ENCODE data around the gene TP63.
A peak's percentile ranks its signal among the peaks of the same experiment; 100 is the strongest.

Gene TP63

DNA sequence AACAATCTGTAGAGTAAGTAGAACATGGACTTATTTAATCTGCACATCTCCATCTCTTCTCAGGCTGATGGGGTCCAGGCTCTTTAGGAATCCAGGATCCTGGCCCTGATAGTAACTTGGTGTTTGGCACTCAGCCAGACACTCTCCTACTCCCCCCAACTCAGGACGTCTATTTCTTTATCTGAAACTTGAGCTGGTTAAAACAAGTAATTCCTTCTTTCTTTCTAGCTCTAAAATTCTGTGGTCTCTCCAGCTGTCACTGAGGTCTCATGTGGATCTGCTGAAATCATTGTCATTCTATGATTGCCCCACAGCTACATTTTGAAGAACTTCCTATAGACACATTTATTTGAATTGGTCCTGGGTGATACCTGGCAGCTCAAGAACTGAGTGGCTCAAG is 59.0 kb downstream of the TP63 start:
- no peak for FAIRE-seq
- DNase-seq (ENCODE audit: insufficient read length, low spot score), result no peak
- TF ChIP-seq PAX5 (IDR thresholded peaks at IDR 0.05; ENCODE audit: insufficient read depth, low read length, severe bottlenecking) (no peak), TAF1 (IDR thresholded peaks at IDR 0.05; ENCODE audit: low read depth, low read length) (no peak), POU2F2 (IDR thresholded peaks at IDR 0.05; ENCODE audit: low read depth, low read length) (no peak), SPI1 (IDR thresholded peaks at IDR 0.05; ENCODE audit: low read depth, low read length) (no peak), POLR2A (IDR thresholded peaks at IDR 0.05; ENCODE audit: low read depth, low read length) (no peak), POLR2AphosphoS5 (IDR thresholded peaks at IDR 0.05; ENCODE audit: low read depth, low read length) (no peak)

DNA sequence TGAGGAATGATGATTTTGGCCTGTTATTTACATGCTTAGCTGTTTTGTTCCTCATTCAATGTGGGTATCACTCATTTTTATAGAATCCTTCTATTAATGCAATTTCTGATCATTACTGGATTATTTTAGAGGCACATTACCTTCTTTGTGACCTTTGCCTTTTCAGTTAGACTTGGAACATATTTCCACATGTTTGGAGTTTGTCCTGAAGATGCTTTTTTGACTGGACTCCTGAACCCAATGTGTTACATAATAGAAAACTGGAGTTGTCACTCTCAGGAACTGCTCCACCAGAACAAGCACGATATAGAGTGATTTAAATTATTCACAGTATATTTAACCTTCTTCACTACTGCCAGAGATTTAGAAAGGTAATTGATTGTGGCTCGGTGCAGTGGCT is 59.5 kb downstream of the TP63 start:
- no peak for TF ChIP-seq TAF1 (IDR thresholded peaks at IDR 0.05; ENCODE audit: low read depth, low read length)
- TF ChIP-seq POU2F2 (IDR thresholded peaks at IDR 0.05; ENCODE audit: low read depth, low read length), result no peak
- no peak for TF ChIP-seq SPI1 (IDR thresholded peaks at IDR 0.05; ENCODE audit: low read depth, low read length)
- TF ChIP-seq POLR2A (IDR thresholded peaks at IDR 0.05; ENCODE audit: low read depth, low read length), result no peak
- no peak for TF ChIP-seq PAX5 (IDR thresholded peaks at IDR 0.05; ENCODE audit: insufficient read depth, low read length, severe bottlenecking)
- TF ChIP-seq POLR2AphosphoS5 (IDR thresholded peaks at IDR 0.05; ENCODE audit: low read depth, low read length), result no peak
- FAIRE-seq (no peak), DNase-seq (ENCODE audit: insufficient read length, low spot score) (no peak)

DNA sequence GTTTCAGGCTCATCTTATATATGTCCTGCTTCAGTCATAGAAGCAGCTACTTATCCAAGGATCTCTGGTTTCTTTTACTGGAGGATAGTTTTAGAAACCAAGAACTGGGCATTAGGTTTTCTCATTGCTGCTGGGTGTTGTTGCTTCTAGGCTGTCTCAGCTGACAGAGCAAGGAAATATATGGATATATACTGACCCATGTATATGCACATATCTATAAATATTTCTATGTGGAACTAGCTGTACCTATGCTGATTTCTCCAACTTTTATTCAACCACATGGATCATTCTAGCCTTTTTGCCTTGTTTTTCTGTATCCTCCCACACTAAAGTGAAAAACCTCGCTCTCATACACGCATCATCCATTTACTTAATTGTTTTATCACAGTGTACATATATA is 64.2 kb downstream of the TP63 start:
- FAIRE-seq (no peak), DNase-seq (ENCODE audit: insufficient read length, low spot score) (no peak)
- TF ChIP-seq TAF1 (IDR thresholded peaks at IDR 0.05; ENCODE audit: low read depth, low read length), result no peak
- no peak for TF ChIP-seq PAX5 (IDR thresholded peaks at IDR 0.05; ENCODE audit: insufficient read depth, low read length, severe bottlenecking)
- TF ChIP-seq POU2F2 (IDR thresholded peaks at IDR 0.05; ENCODE audit: low read depth, low read length), result no peak
- no peak for TF ChIP-seq POLR2A (IDR thresholded peaks at IDR 0.05; ENCODE audit: low read depth, low read length)
- TF ChIP-seq POLR2AphosphoS5 (IDR thresholded peaks at IDR 0.05; ENCODE audit: low read depth, low read length), result no peak
- TF ChIP-seq SPI1 (IDR thresholded peaks at IDR 0.05; ENCODE audit: low read depth, low read length), result no peak

- DNase-seq (ENCODE audit: insufficient read length, low spot score) (no peak), FAIRE-seq (no peak)
- TF ChIP-seq POLR2A (IDR thresholded peaks at IDR 0.05; ENCODE audit: low read depth, low read length) (no peak), POLR2AphosphoS5 (IDR thresholded peaks at IDR 0.05; ENCODE audit: low read depth, low read length) (no peak), POU2F2 (IDR thresholded peaks at IDR 0.05; ENCODE audit: low read depth, low read length) (no peak), SPI1 (IDR thresholded peaks at IDR 0.05; ENCODE audit: low read depth, low read length) (no peak), PAX5 (IDR thresholded peaks at IDR 0.05; ENCODE audit: insufficient read depth, low read length, severe bottlenecking) (no peak), TAF1 (IDR thresholded peaks at IDR 0.05; ENCODE audit: low read depth, low read length) (no peak)
Measured at GRCh38 chr3:189698811-189699210, 67.6 kb downstream of the TP63 start.

- no peak for FAIRE-seq
Measured at GRCh38 chr3:189699885-189700284, 68.7 kb downstream of the TP63 start.

DNA sequence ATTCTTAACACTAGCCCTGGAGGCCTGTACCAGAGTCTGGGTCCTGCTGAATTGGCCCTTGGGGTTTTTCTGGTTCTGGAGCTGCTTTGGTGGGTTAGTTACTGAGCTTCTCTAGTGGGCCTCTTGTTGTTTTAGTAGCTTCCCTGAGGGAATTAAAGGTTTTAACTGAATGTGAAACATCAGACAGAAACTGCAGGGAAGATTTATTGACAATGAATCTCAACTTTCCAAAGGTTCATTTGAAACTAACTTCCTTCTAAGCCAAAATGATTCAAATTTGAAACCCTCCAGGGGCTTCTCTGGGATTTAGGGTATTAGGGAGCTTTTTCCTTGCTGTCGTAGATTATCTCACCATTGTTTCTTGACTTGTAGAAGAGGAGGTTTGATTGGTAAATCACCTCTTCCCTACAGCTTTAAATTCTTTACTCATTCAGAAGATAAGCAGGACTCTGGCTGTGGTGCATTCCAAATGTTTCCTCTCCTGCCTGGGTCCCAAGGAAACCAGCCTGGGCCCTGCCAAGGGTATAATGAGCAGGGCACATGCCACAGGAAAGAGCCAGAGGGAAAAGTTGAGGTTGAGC is 71.0 kb downstream of the TP63 start:
- TF ChIP-seq SPI1 (IDR thresholded peaks at IDR 0.05; ENCODE audit: low read depth, low read length) (no peak), POLR2AphosphoS5 (IDR thresholded peaks at IDR 0.05; ENCODE audit: low read depth, low read length) (no peak), POU2F2 (IDR thresholded peaks at IDR 0.05; ENCODE audit: low read depth, low read length) (no peak), PAX5 (IDR thresholded peaks at IDR 0.05; ENCODE audit: insufficient read depth, low read length, severe bottlenecking) (no peak), TAF1 (IDR thresholded peaks at IDR 0.05; ENCODE audit: low read depth, low read length) (no peak), POLR2A (IDR thresholded peaks at IDR 0.05; ENCODE audit: low read depth, low read length) (no peak)
- DNase-seq (ENCODE audit: insufficient read length, low spot score) (no peak), FAIRE-seq (no peak)

More at GRCh38 chr3:189699885-189700284, 68.7 kb downstream of the TP63 start:
- DNase-seq (ENCODE audit: insufficient read length, low spot score), result no peak
- TF ChIP-seq PAX5 (IDR thresholded peaks at IDR 0.05; ENCODE audit: insufficient read depth, low read length, severe bottlenecking) (no peak), POLR2AphosphoS5 (IDR thresholded peaks at IDR 0.05; ENCODE audit: low read depth, low read length) (no peak), POLR2A (IDR thresholded peaks at IDR 0.05; ENCODE audit: low read depth, low read length) (no peak), POU2F2 (IDR thresholded peaks at IDR 0.05; ENCODE audit: low read depth, low read length) (no peak), SPI1 (IDR thresholded peaks at IDR 0.05; ENCODE audit: low read depth, low read length) (no peak), TAF1 (IDR thresholded peaks at IDR 0.05; ENCODE audit: low read depth, low read length) (no peak)

DNA sequence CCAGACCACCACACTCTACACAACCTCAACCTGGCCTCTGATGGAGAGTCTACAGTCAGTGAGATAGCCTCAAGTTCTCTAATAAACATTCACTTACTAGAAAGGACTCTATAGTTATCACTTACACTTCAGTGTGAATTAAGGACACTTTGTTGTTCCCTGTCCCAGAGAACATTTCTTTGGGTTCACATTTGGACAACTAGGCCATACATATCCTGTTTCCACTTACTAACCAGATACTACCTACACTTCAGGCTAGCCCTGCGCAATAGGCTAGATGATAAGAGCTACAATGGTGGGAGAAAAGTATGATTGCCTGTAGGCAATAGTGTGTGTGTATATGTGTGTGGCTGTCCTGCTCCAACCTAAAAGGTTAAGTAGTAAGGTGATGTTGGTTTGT is 72.7 kb downstream of the TP63 start:
- DNase-seq (ENCODE audit: insufficient read length, low spot score) (no peak), FAIRE-seq (peak; percentile 54)
- TF ChIP-seq POLR2AphosphoS5 (IDR thresholded peaks at IDR 0.05; ENCODE audit: low read depth, low read length), result no peak
- TF ChIP-seq TAF1 (IDR thresholded peaks at IDR 0.05; ENCODE audit: low read depth, low read length), result no peak
- no peak for TF ChIP-seq POU2F2 (IDR thresholded peaks at IDR 0.05; ENCODE audit: low read depth, low read length)
- no peak for TF ChIP-seq SPI1 (IDR thresholded peaks at IDR 0.05; ENCODE audit: low read depth, low read length)
- no peak for TF ChIP-seq POLR2A (IDR thresholded peaks at IDR 0.05; ENCODE audit: low read depth, low read length)
- TF ChIP-seq PAX5 (IDR thresholded peaks at IDR 0.05; ENCODE audit: insufficient read depth, low read length, severe bottlenecking), result no peak

- peak; percentile 57 for FAIRE-seq
- no peak for DNase-seq (ENCODE audit: insufficient read length, low spot score)
- TF ChIP-seq TAF1 (IDR thresholded peaks at IDR 0.05; ENCODE audit: low read depth, low read length), result no peak
Measured at GRCh38 chr3:189708375-189708774, 77.2 kb downstream of the TP63 start.

DNA sequence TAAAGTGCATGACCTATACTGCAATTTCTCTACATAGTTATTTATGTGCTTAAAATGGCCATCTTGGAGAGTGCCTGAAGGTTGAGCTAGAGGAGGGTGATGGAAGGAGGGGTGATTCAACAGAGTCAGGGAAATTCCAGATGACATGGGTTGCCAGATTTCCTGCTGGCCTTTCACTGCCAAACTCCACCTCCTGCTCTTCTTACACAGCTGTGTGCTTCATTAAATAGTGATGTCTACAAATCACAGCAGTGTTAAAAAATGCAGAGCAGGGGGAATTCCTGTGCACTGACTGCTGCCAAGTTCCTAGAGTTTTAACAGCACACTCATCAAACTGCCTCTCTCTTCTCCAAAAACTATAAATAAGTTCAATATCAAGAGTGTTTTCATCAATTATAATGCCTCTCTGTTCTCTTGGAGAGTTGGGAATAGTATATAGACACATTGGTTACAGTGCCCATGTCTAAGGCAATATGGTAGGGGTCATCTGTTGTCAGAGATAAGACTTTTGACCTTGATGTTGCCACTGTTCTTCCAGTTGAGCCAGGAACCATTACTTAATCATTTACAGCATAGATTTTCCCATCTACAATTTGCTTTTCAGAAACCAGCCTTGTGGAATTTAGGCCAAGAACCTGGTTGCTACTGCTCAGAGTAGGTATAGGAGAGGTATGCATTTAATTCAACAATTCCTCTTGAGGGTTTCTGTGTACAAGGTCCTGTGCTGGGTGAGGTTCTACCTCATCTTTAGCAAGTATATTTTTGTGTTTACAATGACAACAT is 79.6 kb downstream of the TP63 start:
- DNase-seq (ENCODE audit: insufficient read length, low spot score), result no peak
- FAIRE-seq, result peak; percentile 5

More for the DNA sequence above, 79.6 kb downstream of the TP63 start:
- no peak for TF ChIP-seq POLR2A (IDR thresholded peaks at IDR 0.05; ENCODE audit: low read depth, low read length)
- no peak for TF ChIP-seq POU2F2 (IDR thresholded peaks at IDR 0.05; ENCODE audit: low read depth, low read length)
- TF ChIP-seq SPI1 (IDR thresholded peaks at IDR 0.05; ENCODE audit: low read depth, low read length), result no peak
- no peak for TF ChIP-seq TAF1 (IDR thresholded peaks at IDR 0.05; ENCODE audit: low read depth, low read length)
- TF ChIP-seq POLR2AphosphoS5 (IDR thresholded peaks at IDR 0.05; ENCODE audit: low read depth, low read length), result no peak
- no peak for TF ChIP-seq PAX5 (IDR thresholded peaks at IDR 0.05; ENCODE audit: insufficient read depth, low read length, severe bottlenecking)

Measured in GM12891 (cell line).